Thymus (tissue), 11 donors: ENCODE results near the gene ISOC2. TPM values are rescaled to one million over a fixed set of nuclear protein-coding genes. Genes with fewer than 3 reads are reported as not detected.

Source experiments
- DNase-seq, 9 donors: peaks; one replicate each; pipeline ENCODE4 v3.0.0-alpha.2; 2013; ENCODE audit warnings: low spot score in 9 of 9, low read depth in 6 of 9, missing footprints in 1 of 9
- H3K27ac ChIP-seq, 2 donors: one replicate each; pipeline ENCODE4 v1.5.1; 2013; ENCODE audit warnings: control low read depth in 1 of 2, low read depth in 1 of 2, low read length in 1 of 2, mild to moderate bottlenecking in 1 of 2, moderate library complexity in 1 of 2
- H3K27me3 ChIP-seq, 2 donors: one replicate each; pipeline ENCODE4 v1.5.1; 2013; ENCODE audit warnings: low read length in 1 of 2; ENCODE audit not compliant: control insufficient read depth in 2 of 2, insufficient read depth in 1 of 2
- H3K36me3 ChIP-seq, 2 donors: one replicate each; pipeline ENCODE4 v1.5.1; 2013; ENCODE audit warnings: low read length in 1 of 2, mild to moderate bottlenecking in 1 of 2, moderate library complexity in 1 of 2; ENCODE audit not compliant: control insufficient read depth in 2 of 2, insufficient read depth in 2 of 2
- H3K4me1 ChIP-seq, 2 donors: one replicate each; pipeline ENCODE4 v1.5.1; 2013; ENCODE audit warnings: low read length in 2 of 2; ENCODE audit not compliant: control insufficient read depth in 2 of 2, insufficient read depth in 2 of 2
- H3K4me3 ChIP-seq, 2 donors: one replicate each; pipeline ENCODE4 v1.5.1; 2013; ENCODE audit warnings: low read length in 2 of 2, control low read depth in 1 of 2, mild to moderate bottlenecking in 1 of 2
- H3K9me3 ChIP-seq, 2 donors: one replicate each; pipeline ENCODE4 v1.5.1; 2013; ENCODE audit warnings: low read length in 1 of 2, mild to moderate bottlenecking in 1 of 2; ENCODE audit not compliant: control insufficient read depth in 2 of 2, insufficient read depth in 1 of 2
- WGBS: extraction: QIAGEN DNeasy Blood & Tissue Kit; methylation state at CpG from one replicate; pipeline ENCODE4 v1.1.7; 2013; 5-methylcytosine and 5-hydroxymethylcytosine counted together
- polyA plus RNA-seq: library from polyadenylated mRNA; stranded (reverse); fragments of 200-250 nt; gene quantifications from one replicate; pipeline ENCODE4 v1.2.3, GENCODE V29; 2013
- total RNA-seq: library from RNA; stranded (reverse); fragments of 120-200 nt; gene quantifications from one replicate; pipeline ENCODE4 v1.2.4, GENCODE V29; 2013
- donor health status: healthy.

The ISOC2 gene
- total and polyA plus RNA-seq, 2 donors = 24.8 to 26.4 TPM

DNA sequence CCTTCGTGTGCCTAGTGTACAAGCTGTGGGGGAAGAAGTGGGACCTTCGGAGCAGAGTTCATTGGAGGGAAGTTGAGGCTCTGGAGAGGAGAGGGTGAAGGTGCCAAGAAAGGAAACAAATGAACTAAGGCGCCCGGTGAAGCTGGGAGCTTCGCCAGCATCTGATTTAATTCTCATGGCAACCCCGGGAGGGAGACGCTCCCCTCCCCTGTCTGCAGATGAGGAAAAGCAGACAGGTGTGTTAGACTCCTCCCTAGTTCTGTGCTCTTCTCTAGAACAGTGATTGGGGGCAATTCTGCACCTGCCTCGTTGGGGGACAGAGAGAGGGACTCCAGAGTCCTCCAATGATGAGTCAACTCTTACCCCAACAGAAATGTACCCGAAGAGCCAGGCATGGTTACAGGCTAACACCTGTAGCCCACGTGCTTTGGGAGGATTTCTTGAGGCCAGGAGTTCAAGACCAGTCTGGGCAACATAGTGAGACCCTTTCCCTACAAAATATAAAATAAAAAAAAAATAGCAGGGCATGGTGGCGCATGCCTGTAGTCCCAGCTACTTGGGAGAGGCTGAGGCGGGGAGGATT lies 31.0 kb upstream of the ISOC2 start:
- peak overlapping the region in 1 of 2 donors; percentile 60 for H3K27ac ChIP-seq
- H3K4me3 ChIP-seq = no peak overlapping the region
- peaks cover 0 to 1% of the 10 kb centered on the region in 2 donors for H3K36me3 ChIP-seq
- H3K27me3 ChIP-seq = peaks cover 0 to 34% of the 10 kb centered on the region in 2 donors
- peaks cover 25 to 51% of the 10 kb centered on the region in 2 donors for H3K4me1 ChIP-seq
- DNase-seq = peak in 1 of 9 donors; percentile 48
- 59% methylated on average over 12 of the region's 12 CpGs for WGBS
- H3K9me3 ChIP-seq = peaks cover 0 to 2% of the 10 kb centered on the region in 2 donors

- Histone ChIP-seq H3K36me3 (peaks cover 4 to 8% of the 10 kb centered on the region in 2 donors), H3K27ac (peak overlapping the region in 1 of 2 donors; percentile 60), H3K4me3 (no peak overlapping the region), H3K27me3 (peaks cover 0 to 34% of the 10 kb centered on the region in 2 donors), H3K9me3 (peaks cover 0 to 8% of the 10 kb centered on the region in 2 donors), H3K4me1 (peaks cover 32 to 58% of the 10 kb centered on the region in 2 donors)
- no peak for DNase-seq
- 86% methylated on average over 24 of the region's 24 CpGs for WGBS
Observed at GRCh38 chr19:55491546-55492360, 30.3 kb upstream of the ISOC2 start.

DNA sequence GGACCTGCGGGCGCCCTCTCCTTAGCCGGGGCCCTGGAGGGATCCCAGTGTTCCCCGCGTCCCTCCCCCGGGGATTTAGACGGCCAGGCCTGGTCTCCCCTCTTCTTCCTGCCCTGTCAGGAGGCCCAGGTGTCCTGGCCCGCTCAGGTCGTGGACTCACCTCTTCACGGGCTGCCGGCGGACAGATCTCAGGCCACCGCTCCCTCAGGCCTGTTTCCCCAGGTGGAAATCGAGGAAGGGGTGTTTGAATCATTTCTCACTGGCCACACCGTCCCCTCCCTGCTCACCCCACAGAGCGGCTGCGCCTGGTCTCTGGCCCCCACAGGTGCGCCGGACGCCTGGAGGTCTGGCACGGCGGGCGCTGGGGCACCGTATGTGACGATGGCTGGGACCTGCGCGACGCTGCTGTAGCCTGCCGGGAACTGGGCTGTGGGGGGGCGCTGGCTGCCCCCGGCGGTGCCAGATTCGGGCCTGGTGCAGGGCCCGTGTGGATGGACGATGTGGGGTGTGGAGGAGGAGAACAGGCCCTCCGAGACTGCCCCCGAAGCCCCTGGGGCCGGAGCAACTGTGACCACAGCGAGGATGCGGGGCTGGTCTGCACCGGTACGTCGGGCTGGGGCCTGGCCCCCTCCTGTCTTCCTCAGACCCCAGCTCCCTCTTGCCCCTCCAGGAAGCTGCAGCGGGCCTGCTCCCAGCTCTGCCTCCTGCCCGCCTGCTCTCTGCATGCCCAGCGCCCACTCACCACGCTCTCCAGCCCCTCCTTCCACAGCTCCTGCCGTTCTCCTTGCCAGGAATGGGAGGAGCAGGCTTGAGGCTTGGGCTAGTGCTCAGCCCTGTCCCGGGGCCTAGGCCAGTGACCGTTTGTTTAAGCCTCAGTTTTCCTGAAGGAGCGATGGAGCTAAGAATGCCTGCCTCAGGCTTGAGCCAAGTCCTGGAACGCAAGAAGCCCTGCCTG lies 29.3 kb upstream of the ISOC2 start:
- no peak for DNase-seq
- peaks cover 41 to 67% of the 10 kb centered on the region in 2 donors for H3K4me1 ChIP-seq

DNA sequence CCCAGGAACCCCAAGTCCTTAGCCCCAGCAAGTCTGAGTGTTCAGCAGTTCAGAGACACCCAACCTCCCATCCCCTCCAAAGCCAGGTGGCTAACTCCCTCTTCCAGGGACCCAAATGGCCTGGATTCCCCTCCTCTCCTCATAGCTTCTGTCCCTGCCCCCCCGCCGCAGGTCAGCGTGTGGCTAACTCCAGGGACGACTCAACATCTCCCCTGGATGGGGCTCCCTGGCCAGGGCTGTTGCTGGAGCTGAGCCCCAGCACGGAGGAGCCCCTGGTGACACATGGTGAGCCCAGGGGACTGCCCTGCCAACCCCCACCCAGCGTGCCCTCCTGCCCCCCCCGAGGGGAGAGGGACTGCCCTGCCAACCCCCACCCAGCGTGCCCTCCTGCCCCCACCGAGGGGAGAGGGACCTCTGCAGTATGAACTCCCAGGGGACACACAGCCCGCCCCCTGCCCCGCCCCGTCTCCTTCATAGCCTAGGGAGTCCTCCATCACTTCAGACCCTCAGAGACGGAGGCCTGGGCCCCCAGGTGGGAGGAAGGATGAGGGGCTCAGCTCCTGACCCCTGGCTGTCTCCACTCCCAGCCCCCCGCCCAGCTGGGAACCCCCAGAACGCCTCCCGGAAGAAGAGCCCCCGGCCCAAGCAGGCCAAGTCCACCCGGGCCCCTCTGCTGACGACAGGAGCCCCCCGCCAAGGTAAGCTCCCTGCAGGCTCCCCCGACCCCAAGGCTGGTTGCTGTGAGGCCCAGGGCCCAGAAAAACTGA lies 28.5 kb upstream of the ISOC2 start:
- H3K4me3 ChIP-seq = no peak overlapping the region
- peak overlapping the region in 1 of 2 donors; percentile 32 for H3K27ac ChIP-seq
- WGBS = 81% methylated on average over 21 of the region's 21 CpGs
- peaks cover 0 to 34% of the 10 kb centered on the region in 2 donors for H3K27me3 ChIP-seq
- H3K4me1 ChIP-seq = peaks cover 45 to 73% of the 10 kb centered on the region in 2 donors
- H3K9me3 ChIP-seq = peaks cover 0 to 8% of the 10 kb centered on the region in 2 donors
- no peak for DNase-seq
- peaks cover 8% of the 10 kb centered on the region in 2 donors for H3K36me3 ChIP-seq

More for the DNA sequence above, 29.3 kb upstream of the ISOC2 start:
- peaks cover 8% of the 10 kb centered on the region in 2 donors for H3K36me3 ChIP-seq
- no peak overlapping the region for H3K4me3 ChIP-seq
- H3K27me3 ChIP-seq = peaks cover 0 to 34% of the 10 kb centered on the region in 2 donors
- no peak overlapping the region for H3K27ac ChIP-seq
- H3K9me3 ChIP-seq = peaks cover 0 to 8% of the 10 kb centered on the region in 2 donors
- 89% methylated on average over 52 of the region's 52 CpGs for whole genome bisulfite sequencing

DNA sequence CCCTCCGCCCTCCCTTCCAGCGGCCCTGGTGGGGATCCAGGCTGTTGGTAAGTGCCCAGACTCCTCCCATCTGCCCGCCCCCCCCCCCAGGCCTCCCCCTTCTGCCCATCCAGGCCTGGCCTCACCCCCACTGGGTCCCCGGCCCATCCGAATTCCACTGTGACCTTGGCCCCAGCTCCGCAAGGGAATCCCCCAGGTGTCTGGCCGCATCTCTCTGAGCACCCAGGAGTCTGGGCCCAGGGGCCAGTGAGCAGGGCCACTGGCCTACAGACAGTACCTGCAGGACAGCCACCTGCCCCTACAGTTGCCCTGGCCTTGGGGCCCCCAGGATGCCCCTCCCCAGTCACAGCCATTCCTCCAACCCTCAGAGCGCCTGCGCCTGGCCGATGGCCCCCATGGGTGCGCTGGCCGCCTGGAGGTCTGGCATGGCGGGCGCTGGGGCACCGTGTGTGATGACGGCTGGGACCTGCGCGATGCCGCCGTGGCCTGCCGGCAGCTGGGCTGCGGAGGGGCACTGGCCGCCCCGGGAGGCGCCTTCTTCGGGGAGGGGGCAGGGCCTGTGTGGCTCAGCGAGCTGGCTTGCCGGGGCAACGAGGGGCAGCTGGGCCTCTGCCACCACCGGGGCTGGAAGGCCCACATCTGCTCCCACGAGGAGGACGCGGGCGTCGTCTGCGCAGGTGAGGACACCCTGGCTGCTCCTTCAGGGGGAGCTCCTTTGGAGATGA lies 27.7 kb upstream of the ISOC2 start:
- H3K36me3 ChIP-seq = peaks cover 8% of the 10 kb centered on the region in 2 donors
- H3K9me3 ChIP-seq = peaks cover 0 to 8% of the 10 kb centered on the region in 2 donors
- H3K27ac ChIP-seq = peak overlapping the region in 1 of 2 donors; percentile 32
- 78% methylated on average over 36 of the region's 36 CpGs for WGBS
- no peak for DNase-seq
- H3K4me3 ChIP-seq = no peak overlapping the region
- H3K27me3 ChIP-seq = peaks cover 0 to 29% of the 10 kb centered on the region in 2 donors
- H3K4me1 ChIP-seq = peaks cover 49 to 73% of the 10 kb centered on the region in 2 donors

DNA sequence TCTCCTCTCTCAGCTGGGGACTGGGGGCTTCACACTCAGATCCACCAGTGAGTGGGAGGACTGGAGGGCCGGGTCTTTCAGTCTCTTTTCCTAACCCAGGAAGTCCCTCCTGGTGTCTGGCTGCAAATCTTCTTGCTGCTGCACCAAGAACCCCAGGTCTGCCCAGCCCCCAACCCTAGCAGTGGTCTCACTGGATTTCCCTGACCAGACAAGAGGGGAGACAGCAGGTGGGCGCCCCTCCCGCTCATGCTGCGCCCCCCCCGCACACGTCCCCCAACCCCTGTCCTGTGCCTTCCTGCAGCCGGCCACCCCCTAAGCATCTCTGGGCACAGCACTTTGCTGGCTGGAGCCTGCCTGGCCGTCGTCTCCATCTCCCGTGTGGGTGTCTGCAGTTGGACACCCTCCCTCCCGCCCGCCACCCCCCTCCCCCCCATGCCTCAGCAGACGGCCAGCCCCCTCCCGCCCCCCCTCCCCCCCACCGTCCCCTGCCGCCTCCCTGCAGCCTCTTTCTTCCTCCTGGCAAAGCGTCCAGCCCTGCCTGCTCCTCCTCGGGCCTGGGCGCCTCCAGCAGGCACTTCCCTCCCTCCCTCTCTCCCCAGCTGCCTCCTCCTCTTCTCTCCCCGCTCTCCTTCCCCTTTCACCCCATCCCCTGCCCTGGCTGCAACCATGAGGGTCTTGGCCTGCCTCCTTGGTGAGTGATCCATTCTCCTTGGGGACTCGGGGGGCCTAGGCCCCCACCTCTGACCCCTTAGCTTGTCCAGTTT lies 26.7 kb upstream of the ISOC2 start, which contains the start of gene SSC5D:
TSS of gene SSC5D (plus strand) at position 513 of the 764 bp plus-strand sequence. CDS start at position 667, 154 bp downstream.
- peaks cover 14 to 15% of the 10 kb centered on the region in 2 donors for H3K36me3 ChIP-seq
- H3K27ac ChIP-seq = peak within 1 kb of the TSS; percentile 64 to 100
- peaks cover 0 to 8% of the 10 kb centered on the region in 2 donors for H3K9me3 ChIP-seq
- peaks cover 0 to 19% of the 10 kb centered on the region in 2 donors for H3K27me3 ChIP-seq
- 51% methylated on average over 19 of the region's 21 CpGs for WGBS
- no peak for DNase-seq
- peak within 1 kb of the TSS; percentile 48 to 73 for H3K4me3 ChIP-seq
- H3K4me1 ChIP-seq = peaks cover 57 to 76% of the 10 kb centered on the region in 2 donors
